Measurements from ENCODE around the gene KERA.

KERA gene

GRCh38 chr12:91074154-91074709 is 16.4 kb upstream of the KERA start:
- no peak for DNase-seq (ENCODE audit: insufficient read length, low spot score)
- no peak for FAIRE-seq

- FAIRE-seq (no peak), DNase-seq (ENCODE audit: insufficient read length, low spot score) (no peak)
Observed at GRCh38 chr12:91073426-91073825, 15.6 kb upstream of the KERA start.

- FAIRE-seq (no peak), DNase-seq (ENCODE audit: insufficient read length, low spot score) (no peak)
Observed at GRCh38 chr12:91072931-91073330, 15.1 kb upstream of the KERA start.

GRCh38 chr12:91070936-91071335 is 13.1 kb upstream of the KERA start:
- FAIRE-seq = no peak
- no peak for DNase-seq (ENCODE audit: insufficient read length, low spot score)

GRCh38 chr12:91065396-91065795 is 7.6 kb upstream of the KERA start:
- FAIRE-seq = no peak
- no peak for DNase-seq (ENCODE audit: insufficient read length, low spot score)

GRCh38 chr12:91064640-91065039 is 6.8 kb upstream of the KERA start:
- DNase-seq (ENCODE audit: insufficient read length, low spot score) (no peak), FAIRE-seq (no peak)

- FAIRE-seq = no peak
- DNase-seq (ENCODE audit: insufficient read length, low spot score) = no peak
Observed at GRCh38 chr12:91061091-91061490, 3.3 kb upstream of the KERA start.

- DNase-seq (ENCODE audit: insufficient read length, low spot score) (no peak), FAIRE-seq (no peak)
Observed at GRCh38 chr12:91059211-91059610, 1.4 kb upstream of the KERA start.

GRCh38 chr12:91058786-91059185 is 962 bp upstream of the KERA start:
- FAIRE-seq (no peak), DNase-seq (ENCODE audit: insufficient read length, low spot score) (no peak)

GRCh38 chr12:91056488-91056887 is 1.3 kb downstream of the KERA start:
- DNase-seq (ENCODE audit: insufficient read length, low spot score) (no peak), FAIRE-seq (no peak)

GRCh38 chr12:91055976-91056375 is 1.8 kb downstream of the KERA start:
- FAIRE-seq (no peak), DNase-seq (ENCODE audit: insufficient read length, low spot score) (no peak)

- DNase-seq (ENCODE audit: insufficient read length, low spot score) = no peak
- no peak for FAIRE-seq
Observed at GRCh38 chr12:91053951-91054715, 3.7 kb downstream of the KERA start.

- DNase-seq (ENCODE audit: insufficient read length, low spot score) (no peak), FAIRE-seq (no peak)
Observed at GRCh38 chr12:91052026-91052425, 5.8 kb downstream of the KERA start.

- DNase-seq (ENCODE audit: insufficient read length, low spot score) (no peak), FAIRE-seq (no peak)
Observed at GRCh38 chr12:91044586-91044985, 13.2 kb downstream of the KERA start.

GRCh38 chr12:91043408-91043807 is 14.4 kb downstream of the KERA start:
- FAIRE-seq (no peak), DNase-seq (ENCODE audit: insufficient read length, low spot score) (no peak)

- FAIRE-seq (no peak), DNase-seq (ENCODE audit: insufficient read length, low spot score) (no peak)
Observed at GRCh38 chr12:91040096-91040755, 17.6 kb downstream of the KERA start.

- FAIRE-seq (no peak), DNase-seq (ENCODE audit: insufficient read length, low spot score) (no peak)
Observed at GRCh38 chr12:91037276-91037675, 20.5 kb downstream of the KERA start.

- DNase-seq (ENCODE audit: insufficient read length, low spot score) = no peak
- FAIRE-seq = no peak
Observed at GRCh38 chr12:91033251-91033650, 24.6 kb downstream of the KERA start.

- no peak for FAIRE-seq
- DNase-seq (ENCODE audit: insufficient read length, low spot score) = peak; percentile 21
Observed at GRCh38 chr12:91023326-91024004, 34.4 kb downstream of the KERA start.

- FAIRE-seq (no peak), DNase-seq (ENCODE audit: insufficient read length, low spot score) (no peak)
Observed at GRCh38 chr12:91021076-91021475, 36.7 kb downstream of the KERA start.

GRCh38 chr12:91019455-91019854 is 38.4 kb downstream of the KERA start:
- DNase-seq (ENCODE audit: insufficient read length, low spot score) (no peak), FAIRE-seq (no peak)

All from HTR-8/SVneo (cell line).